Right atrium auricular region (tissue), 2 donors: ENCODE measurements around the gene CRP. TPM values are rescaled to one million over a fixed set of nuclear protein-coding genes. Genes with fewer than 3 reads are reported as not detected.
"Not testable (repeated sequence)": the region's sequence is repeated elsewhere in the genome, so short reads cannot be mapped to it uniquely, and the experiment has no call there.

ENCODE experiments used
- DNase-seq: peaks from one replicate; pipeline ENCODE4 v3.0.0-alpha.2; 2019; ENCODE audit warnings: low spot score
- H3K27ac ChIP-seq, 2 donors: fragments of 200-600 bp; sonication (generic); 1 replicate in 1 of 2; 2 replicates in 1 of 2; pipeline ENCODE4 v1.5.1; 2016 to 2019
- H3K27me3 ChIP-seq, 2 donors: fragments of 200-600 bp; sonication (generic); one replicate each; pipeline versions ENCODE4 v1.5.1 to v1.6.0; 2017 to 2019
- H3K36me3 ChIP-seq: fragments of 200-600 bp; sonication (generic); one replicate; pipeline ENCODE4 v1.5.1; 2016
- H3K4me1 ChIP-seq, 2 donors: fragments of 200-600 bp; sonication (generic); one replicate each; pipeline versions ENCODE4 v1.5.1 to v1.6.0; 2017 to 2019
- H3K4me3 ChIP-seq, 2 donors: fragments of 200-600 bp; sonication (generic); 1 replicate in 1 of 2; 2 replicates in 1 of 2; pipeline ENCODE4 v1.5.1; 2017 to 2019; ENCODE audit warnings: mild to moderate bottlenecking in 1 of 2, moderate library complexity in 1 of 2
- H3K9me3 ChIP-seq, 2 donors: fragments of 200-600 bp; sonication (generic); one replicate each; pipeline ENCODE4 v1.5.1; 2019
- CTCF ChIP-seq, 2 donors: fragments of 200-600 bp; sonication (generic); IDR thresholded peaks; one replicate each; pipeline ENCODE4 v1.5.1; 2019; ENCODE audit warnings: antibody characterized with exemption in 2 of 2
- total RNA-seq, 2 donors: library from RNA; depleted of rRNA; stranded (reverse); fragments of >200 nt; gene quantifications; one replicate each; pipeline ENCODE4 v1.1.0, GENCODE V29; 2016

The CRP gene
- total RNA-seq, 2 donors from 2014 or later = not detected

DNA sequence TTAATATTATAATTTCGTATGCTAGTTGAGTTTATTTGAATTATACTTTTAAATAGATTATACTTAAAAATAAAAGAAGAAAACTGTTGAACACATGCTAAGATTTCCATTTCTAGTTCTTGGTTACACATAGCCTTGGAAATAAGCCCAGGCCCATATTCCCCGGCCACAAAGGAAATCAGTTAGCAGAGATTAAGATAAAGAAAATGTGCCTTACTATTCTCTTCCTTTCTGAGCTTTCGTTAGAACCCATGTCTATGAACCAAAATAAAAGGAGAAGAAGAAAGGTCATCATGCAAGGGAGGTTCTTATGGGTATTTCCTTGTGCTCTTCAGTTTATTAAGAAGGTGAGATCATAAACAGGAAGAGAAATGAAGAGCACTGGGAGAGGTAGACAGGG, 32.3 kb upstream of the CRP start:
- Histone ChIP-seq H3K27ac (no peak overlapping the region), H3K36me3 (no peaks in the 10 kb centered on the region), H3K27me3 (no peaks in the 10 kb centered on the region), H3K4me3 (no peak overlapping the region), H3K9me3 (peaks cover 0 to 8% of the 10 kb centered on the region in 2 donors), H3K4me1 (no peaks in the 10 kb centered on the region)
- no peak for TF ChIP-seq CTCF (IDR thresholded peaks at IDR 0.05)
- DNase-seq = no peak

DNA sequence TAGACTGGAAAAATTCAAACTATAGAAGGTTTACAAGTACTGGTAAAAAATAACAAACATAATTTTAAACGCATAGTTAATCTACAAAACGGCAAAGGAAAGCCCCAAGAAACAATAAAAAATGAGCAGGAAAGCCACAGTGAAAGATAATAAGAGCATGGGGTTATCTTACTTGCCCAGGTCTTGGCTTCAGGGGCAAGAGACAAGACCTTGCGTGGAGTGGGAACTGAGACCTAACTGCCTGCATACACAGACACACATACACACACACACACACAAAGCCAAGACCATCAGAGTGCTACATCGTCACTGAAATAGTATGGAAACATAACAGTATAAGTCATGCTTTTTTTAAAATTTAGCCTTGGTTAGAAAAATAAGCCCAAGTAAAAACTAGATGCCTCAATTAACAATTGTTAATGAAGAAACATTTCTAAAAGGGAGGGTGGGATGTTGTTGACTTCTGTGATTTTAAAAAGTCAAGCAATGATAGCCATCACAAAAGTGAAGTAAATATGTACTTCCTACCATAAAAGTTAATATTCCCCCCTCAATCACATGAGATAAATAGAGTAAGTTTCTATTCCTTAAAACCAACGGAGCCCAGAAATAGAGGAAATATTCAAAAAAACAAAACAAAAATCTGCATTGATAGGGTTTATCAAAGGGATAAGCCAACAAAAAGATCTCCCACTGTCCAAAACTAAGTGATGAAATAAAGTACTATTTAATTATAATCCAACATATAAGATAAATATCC, 29.4 kb upstream of the CRP start:
- H3K27me3 ChIP-seq = no peaks in the 10 kb centered on the region
- no peak for TF ChIP-seq CTCF (IDR thresholded peaks at IDR 0.05)

DNA sequence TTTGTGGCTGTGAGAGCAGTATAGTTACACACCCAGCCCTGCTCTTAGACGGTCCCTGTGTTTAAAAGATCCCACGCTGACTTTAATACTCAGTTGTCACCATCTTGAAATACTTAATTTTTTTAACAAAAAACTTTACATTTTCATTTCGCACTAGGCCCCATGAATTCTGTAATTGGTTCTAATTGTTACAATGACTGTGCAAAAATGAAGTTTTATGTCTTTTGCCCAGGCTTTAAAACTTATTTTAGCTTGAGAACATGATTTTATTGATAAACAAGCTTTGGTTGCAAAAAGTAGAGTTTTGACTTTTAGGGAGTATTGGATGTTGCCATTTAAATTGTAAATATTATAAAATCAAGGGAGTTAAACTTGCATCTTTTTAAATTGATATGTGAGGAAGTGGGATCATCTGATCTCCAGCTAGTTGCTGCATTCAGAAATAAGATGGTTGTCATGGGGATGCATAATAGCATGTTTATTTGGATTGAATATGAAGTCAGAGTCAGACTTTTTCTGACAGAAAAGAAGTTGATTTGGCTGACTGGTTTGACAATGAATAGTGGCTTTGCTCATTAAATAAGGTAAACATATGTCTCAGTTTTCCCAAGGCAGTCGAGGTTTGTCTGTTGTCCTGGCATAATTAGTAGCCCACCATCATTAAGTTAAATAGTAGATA, 23.0 kb upstream of the CRP start:
- Histone ChIP-seq H3K36me3 (no peaks in the 10 kb centered on the region), H3K9me3 (peaks cover 0 to 2% of the 10 kb centered on the region in 2 donors), H3K27ac (no peak overlapping the region), H3K27me3 (no peaks in the 10 kb centered on the region), H3K4me1 (no peaks in the 10 kb centered on the region), H3K4me3 (no peak overlapping the region)
- TF ChIP-seq CTCF (IDR thresholded peaks at IDR 0.05) = no peak
- no peak for DNase-seq

More for the DNA sequence above, 29.4 kb upstream of the CRP start:
- no peak for DNase-seq
- no peak overlapping the region for H3K27ac ChIP-seq
- H3K4me3 ChIP-seq = no peak overlapping the region
- no peaks in the 10 kb centered on the region for H3K36me3 ChIP-seq
- no peaks in the 10 kb centered on the region for H3K4me1 ChIP-seq
- H3K9me3 ChIP-seq = peaks cover 0 to 8% of the 10 kb centered on the region in 2 donors

DNA sequence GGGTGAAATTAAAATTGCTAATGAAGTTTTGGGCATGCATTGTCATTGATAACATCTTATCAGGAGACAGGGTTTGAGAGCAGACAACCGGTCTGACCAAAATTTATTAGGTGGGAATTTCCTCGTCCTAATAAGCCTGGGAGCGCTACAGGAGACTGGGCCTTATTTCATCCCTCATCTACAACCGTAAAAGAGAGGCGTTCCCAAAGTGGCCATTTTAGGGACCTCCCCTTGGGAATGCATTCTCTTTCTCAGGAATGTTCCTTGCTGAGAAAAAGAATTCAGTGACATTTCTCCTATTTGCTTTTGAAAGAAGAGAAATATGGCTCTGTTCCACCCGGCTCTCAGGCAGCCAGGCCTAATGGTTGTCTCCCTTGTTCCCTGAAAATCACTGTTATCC, 8.8 kb upstream of the CRP start:
- H3K9me3 ChIP-seq = peaks cover 0 to 25% of the 10 kb centered on the region in 2 donors
- not testable (repeated sequence) for DNase-seq, H3K4me1 ChIP-seq, H3K27me3 ChIP-seq, H3K4me3 ChIP-seq, H3K36me3 ChIP-seq, H3K27ac ChIP-seq

DNA sequence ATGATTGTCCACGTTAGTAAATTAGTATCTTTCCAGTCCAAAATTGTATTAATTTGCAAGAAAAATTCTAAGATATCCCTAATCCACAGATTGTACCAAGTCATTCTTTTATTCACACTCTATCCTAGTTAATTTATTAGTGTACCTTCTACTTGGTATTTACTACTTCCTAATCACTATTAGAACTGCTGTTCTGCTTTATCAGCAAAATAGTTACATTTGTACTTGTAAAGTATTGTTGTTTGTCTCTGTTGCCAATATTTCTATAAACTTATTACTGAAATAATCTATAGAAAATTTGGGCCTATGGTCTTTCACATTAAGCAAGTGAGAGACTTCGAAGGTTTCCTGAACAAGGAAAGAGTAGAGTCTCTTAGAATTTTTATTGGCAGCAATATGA, 5.6 kb upstream of the CRP start:
- no peaks in the 10 kb centered on the region for H3K4me1 ChIP-seq
- no peak overlapping the region for H3K4me3 ChIP-seq
- no peak for TF ChIP-seq CTCF (IDR thresholded peaks at IDR 0.05)
- H3K27me3 ChIP-seq = no peaks in the 10 kb centered on the region
- no peak for DNase-seq
- no peaks in the 10 kb centered on the region for H3K36me3 ChIP-seq
- peaks cover 0 to 27% of the 10 kb centered on the region in 2 donors for H3K9me3 ChIP-seq
- no peak overlapping the region for H3K27ac ChIP-seq

DNA sequence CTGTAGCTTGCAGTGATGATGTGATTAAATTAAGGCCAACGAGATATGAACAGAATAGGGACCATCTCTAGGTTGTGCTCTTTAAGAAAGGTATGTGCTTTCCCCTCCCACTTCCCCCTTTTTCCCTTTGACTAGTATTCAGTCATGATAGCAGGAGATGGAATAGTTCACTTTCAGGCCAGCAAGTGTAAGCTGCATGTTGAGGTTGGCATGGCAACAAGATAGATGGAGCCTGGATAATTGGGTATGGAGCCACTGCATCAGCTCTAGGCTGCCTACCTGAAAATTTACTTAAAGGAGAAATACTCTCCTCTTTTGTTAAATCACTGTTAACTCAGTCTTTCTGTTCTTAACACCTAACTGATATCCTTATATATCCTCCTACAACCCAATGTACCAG, 1.5 kb upstream of the CRP start:
- no peak for TF ChIP-seq CTCF (IDR thresholded peaks at IDR 0.05)
- no peak overlapping the region for H3K4me3 ChIP-seq
- H3K27me3 ChIP-seq = no peaks in the 10 kb centered on the region
- no peak overlapping the region for H3K27ac ChIP-seq
- H3K36me3 ChIP-seq = no peaks in the 10 kb centered on the region
- no peaks in the 10 kb centered on the region for H3K4me1 ChIP-seq
- H3K9me3 ChIP-seq = peaks cover 0 to 8% of the 10 kb centered on the region in 2 donors
- DNase-seq = no peak
